22Rv1 (cell line): ENCODE results near the gene EYS.

ENCODE experiments used
- CTCF ChIP-seq: fragments of 450-650 bp; IDR thresholded peaks from 2 replicates; pipeline ENCODE4 v1.5.1; 2017; ENCODE audit warnings: mild to moderate bottlenecking
- ZFX ChIP-seq: fragments of 450-650 bp; IDR thresholded peaks from 2 replicates; pipeline ENCODE4 v1.6.1; 2017; ENCODE audit warnings: antibody characterized with exemption, borderline replicate concordance

- TF ChIP-seq CTCF: no peak
- no peak for TF ChIP-seq ZFX
Observed at GRCh38 chr6:63998991-63999390, 1708.0 kb downstream of the EYS start.
